Activated CD8-positive, alpha-beta memory T cell treated with anti-CD3 and anti-CD28 coated beads, Interleukin-2, amount 50 U/mL, for 1 hour (primary cell): ENCODE data around the gene ADAMTS2.
"Not testable (repeated sequence)": the region's sequence is repeated elsewhere in the genome, so short reads cannot be mapped to it uniquely, and the experiment has no call there.

Experiments
- DNase-seq: peaks from one replicate; pipeline ENCODE4 v3.0.0-alpha.2; 2020; ENCODE audit errors: extremely low read depth

ADAMTS2 gene

DNA sequence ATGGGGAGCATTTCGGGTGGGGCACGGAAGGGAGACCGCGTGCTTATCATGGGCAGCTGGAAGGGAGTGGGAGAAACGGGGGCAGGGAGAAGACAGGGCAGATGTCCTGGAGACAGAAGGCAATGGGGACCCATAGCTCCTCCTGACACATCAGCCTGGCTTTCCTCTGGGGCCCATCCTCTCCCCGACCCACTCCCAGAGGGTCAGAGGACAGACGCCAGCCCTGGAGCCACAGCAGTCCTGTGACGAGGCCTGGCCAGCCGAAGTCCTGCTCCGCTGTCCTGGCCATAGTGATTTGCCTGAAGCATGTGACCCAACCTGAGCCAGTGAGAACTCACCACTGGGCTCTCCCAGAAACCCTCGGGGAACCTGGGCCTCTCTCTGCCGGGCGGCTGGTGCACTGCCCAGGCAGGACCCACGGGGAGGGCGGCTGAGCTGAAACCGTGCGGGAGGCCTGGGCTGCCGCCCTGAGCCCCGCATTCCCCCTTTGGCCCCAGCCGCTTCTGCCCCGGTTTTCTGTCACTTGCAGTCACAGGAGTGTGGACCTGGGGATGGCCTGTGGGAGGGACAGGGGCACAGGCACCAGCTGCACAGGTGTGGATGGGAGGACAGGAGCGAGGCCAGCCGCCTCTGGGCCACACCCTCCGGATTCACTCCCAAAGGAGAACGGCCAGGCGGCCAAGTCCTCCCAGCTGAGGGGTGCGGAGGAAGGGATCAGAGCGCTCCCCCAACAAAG lies 19.8 kb downstream of the ADAMTS2 start:
- no peak for DNase-seq

DNA sequence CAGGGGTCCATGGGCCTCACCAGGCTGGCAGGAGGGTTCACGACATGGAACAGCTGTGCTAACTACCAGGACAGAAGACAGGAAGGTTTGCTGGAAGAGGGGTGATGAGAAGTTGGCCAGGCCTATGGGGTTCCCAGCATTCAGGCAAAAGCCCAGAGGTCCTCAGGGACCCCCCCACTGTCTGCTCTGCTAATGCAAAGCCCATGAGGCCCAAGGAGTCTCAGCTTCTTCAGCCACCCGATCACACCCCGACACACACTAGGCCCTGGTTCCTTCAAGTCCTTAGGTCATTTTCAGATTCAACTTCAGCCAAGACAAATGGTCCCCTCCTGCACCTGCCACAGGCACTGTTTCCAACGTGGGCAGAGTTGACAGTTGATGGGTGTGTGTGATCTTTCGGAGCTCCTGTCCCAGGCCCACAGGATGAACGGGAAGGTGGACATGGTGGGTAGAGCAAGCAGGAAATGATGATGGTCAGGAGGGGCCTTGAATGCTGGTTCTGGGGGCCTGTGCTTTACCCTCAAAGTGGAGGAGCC lies 20.4 kb downstream of the ADAMTS2 start:
- no peak for DNase-seq

- not testable (repeated sequence) for DNase-seq
Measured at GRCh38 chr5:179324316-179324715, 20.9 kb downstream of the ADAMTS2 start.

DNA sequence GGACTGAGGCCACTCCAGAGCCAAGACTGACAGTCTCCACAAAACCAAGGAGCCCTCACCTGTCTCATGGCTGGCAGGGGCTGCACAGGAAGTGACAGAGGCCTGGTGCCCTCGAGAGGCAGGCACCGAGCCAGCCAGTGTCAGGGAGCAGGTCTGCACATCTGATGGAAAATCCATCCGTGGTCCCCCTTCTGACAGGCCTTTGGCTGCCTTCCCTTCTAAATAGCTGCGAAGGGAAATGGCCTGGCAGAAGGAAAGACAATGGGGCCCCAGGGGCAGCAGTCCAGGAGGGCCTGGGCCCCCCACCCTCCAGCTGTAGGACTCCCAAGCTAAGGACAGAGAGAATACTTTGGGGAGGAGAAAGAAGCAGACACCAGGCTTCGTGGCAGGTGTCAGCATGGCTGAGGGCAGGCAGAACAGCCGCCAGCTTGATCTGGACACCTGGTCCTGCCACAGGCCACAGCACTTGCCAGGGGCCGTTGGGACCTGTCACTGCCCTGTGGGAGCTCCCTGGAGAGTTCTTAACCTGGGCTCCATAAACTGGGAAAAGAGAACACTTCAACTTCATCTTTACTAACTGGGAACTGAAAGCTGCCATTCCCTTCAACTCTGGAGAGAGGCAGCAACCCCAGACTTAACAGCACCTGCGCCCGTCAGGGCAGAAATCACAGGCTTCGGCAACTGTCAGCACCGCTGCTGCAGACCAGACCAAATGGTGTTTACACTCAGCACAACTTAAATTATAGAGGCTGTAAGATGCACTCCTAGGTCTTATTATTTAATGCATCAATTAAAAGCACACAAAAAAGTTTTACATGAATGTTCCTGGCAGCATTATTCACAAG lies 22.0 kb downstream of the ADAMTS2 start:
- no peak for DNase-seq

GRCh38 chr5:179322071-179323025 lies 22.9 kb downstream of the ADAMTS2 start:
- no peak for DNase-seq

GRCh38 chr5:179321206-179321987 lies 23.9 kb downstream of the ADAMTS2 start:
- DNase-seq: no peak

DNA sequence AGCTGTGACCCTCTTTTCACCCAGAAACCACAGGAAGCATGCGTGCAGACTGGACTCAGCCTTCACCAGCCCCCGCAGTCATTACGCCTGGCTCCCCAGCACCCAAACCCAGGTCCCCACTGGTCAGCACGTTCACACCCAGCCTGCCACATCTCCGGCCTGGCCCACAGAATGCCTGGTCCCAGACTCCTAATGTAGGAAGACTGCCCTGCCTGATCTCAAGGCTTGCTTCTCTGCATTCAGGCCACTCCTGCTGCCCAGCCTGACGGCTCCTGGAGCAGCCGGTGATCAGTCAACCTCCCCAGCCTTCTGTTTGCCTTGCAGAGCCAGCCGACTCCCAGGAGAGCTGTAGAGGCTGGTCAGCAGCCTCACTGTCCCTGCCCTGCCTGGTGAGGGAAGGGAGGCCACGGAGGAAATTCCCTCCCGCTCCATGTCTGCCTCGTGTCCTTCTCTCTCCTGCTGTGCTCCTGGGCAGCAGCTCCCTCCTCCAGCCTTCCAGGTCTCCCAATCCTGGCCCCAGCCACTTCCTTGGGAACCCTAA lies 25.4 kb downstream of the ADAMTS2 start:
- DNase-seq: no peak

DNA sequence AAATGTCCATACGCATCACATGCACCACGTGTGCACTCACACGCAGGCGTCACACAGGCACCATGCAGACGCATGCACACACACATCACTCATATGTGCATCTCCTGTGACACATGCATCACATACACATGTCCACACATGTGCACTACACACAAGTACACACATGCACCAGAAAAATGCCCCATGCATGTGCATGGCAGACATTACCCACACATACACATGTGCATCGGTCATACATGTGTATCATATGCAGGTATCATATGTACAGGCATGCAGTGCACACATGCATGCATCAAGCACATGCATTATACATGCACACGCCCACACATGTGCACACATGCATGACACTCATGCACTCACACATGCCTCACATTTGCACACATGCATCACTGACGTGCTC lies 26.1 kb downstream of the ADAMTS2 start:
- no peak for DNase-seq

- DNase-seq: no peak
Measured at GRCh38 chr5:179318221-179318955, 26.9 kb downstream of the ADAMTS2 start.

DNA sequence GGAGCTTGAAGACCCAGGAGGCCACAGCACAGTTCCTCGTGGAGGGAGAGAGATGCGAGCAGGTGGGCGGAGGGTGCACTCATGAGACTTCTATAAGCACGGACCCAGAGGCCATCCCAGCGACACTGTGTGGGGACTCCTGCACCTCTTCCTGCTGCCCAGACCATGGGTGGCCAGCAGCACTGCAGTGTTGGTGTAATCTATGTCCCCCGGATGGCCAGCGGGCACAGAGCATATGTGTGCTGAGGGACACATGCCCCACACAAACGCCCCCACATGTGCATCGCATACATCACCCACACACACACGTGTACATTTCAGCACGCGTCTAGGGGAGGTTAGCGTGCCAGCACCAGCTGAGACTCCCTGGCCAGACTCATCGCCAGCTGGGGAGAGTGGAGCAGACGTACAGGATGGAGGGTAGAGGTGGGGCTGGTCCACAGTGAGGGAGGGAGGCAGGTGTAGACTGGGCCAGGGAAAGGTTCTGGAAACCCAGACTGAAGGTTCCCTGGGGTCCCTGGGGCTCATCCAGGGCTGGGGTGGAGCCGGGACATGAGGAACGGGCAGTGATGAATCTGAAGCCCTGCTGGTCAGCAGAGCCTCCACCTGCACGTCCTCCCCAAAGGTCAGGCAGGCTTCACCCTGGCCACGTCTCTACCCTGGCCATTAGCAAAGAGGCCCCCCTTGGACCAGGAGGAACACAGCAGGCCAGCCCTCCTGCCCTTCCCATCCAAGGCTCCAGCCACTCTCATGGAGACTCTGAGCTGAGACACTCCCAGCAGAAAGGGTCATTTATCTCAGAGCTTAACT lies 27.6 kb downstream of the ADAMTS2 start:
- DNase-seq: no peak

GRCh38 chr5:179316982-179317381 lies 28.3 kb downstream of the ADAMTS2 start:
- no peak for DNase-seq

- no peak for DNase-seq
Measured at GRCh38 chr5:179316111-179316551, 29.1 kb downstream of the ADAMTS2 start.

DNA sequence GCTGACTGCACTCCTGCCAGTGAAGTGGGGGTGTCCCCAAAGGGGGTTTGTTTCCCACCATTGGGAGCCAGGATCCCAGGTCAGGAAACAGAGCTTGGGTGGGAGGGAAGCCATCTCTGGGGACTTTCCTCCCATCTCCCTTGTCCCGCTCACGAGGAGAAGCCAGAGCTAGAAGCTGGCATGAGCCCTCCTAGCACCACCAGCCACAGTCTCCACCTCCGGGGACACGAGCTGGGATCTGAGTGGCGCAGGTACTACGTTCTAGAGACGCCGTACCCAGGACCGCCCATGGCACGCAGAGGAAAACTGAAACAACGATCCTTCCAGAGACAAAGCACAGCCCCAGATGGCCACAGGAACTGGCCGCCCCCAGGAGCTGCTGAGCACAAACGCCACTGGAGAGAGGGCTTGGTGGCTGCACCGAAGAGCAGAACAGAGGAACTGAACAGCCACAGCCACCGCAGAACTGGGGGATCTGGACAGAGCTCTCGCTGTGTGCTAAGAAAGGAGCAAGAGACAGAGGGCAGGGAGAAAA lies 29.8 kb downstream of the ADAMTS2 start:
- DNase-seq: no peak

DNA sequence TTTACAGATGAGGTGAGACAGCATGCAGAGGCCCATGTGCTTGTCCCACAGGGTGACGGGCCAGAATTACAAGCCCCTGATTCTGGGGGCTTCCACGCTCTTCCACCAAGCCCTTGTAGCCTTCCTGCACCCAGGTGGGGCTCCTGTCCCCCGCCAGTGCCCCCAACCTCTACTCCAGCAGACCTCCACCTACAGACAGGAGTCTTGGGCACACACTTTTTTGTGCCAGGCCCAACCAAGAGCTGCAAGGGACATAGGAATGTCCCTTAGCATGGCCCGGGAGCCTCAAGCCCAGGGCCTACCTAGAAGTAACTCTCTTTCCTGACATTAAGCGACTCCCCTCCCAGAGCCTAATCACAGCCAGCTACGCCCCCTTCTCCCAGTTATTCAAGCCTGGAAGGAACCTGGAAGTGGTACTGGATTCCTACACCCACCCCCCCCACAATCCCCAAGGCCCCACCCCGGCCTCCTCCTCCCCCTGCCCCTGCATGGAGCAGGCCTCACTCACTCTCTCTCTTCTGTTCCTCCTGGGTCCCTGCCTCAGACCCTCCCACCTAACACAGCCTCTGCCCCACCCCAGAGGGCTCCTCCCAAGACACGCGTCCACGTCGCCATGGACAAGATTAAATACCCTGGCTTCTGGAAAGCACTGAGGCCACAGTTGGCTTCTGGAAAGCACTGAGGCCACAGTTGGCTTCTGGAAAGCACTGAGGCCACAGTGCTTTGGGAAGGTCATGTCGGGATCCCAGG lies 30.5 kb downstream of the ADAMTS2 start:
- no peak for DNase-seq

DNA sequence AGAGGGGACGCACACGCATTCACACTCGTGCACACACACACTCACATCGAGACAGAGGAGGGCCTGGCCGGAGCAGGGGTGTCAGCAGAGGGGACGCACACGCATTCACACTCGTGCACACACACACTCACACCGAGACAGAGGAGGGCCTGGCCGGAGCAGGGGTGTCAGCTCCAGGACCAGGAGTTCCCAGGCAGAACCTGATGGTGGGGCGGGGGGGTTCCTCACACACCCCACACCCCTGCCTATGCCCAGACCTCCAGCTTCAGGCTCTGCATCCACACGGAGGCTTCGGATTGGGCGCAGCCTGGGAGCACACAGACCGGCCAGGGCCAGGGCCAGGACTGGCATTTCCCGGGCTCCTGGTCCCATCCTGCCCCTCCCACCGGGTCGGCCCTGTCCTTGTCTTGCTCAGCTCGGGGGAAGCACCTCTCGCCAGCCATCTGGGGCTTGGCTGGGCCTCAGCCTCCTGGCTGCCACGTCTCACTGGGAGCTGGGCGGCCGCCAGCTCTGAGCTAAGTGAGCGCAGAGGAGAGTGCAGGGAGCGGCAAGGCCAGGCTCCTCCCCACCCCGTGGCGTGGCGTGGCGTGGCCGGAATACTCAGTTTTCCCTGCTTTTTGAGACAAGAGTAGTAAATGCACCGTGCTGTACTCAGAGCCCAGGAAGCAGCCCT lies 31.3 kb downstream of the ADAMTS2 start:
- no peak for DNase-seq

DNA sequence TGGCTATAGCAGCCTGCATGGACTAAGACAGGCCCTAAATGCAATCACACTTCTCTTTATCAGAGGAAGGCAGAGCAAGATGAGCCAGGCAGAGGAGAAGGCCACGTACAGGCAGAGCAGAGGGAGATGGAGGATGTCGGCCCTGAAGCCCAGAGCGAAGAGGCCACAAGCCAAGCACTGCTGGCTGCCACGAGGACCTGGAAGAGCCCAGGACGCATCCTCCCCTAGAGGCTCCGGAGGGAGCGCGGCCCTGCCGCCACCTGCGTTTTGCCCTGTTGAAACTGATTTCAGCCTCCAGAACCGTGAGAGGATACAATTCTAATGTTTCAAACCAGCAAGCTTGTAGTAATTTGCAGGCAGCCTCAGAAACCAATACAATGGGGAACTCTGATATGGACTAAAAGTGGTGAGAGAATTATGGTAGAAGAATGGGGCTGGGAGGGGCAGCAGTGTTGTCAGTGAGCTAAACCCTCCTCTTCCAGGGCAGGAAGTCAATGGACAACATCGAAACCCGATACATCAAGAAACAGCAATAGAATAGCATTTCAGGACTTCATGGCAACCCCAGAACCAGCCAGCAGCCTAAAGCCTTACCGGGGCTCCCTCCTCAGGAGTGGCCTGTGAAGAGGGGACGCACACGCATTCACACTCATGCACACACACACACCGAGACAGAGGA lies 32.6 kb downstream of the ADAMTS2 start:
- DNase-seq: no peak

- DNase-seq: no peak
Measured at GRCh38 chr5:179311581-179311980, 33.7 kb downstream of the ADAMTS2 start.
